B cell (primary cell): ENCODE results near the gene PIH1D1.

Experiments
- EZH2 ChIP-seq: IDR thresholded peaks from 2 replicates; pipeline ENCODE4 v1.6.1; 2012; ENCODE audit warnings: borderline replicate concordance, low read depth, mild to moderate bottlenecking, moderate library complexity, low read length; ENCODE audit not compliant: insufficient read depth, poor library complexity, severe bottlenecking
- TF ChIP-seq, protein P1 (sequence below): fragments of 200-600 bp; IDR thresholded peaks from one replicate; pipeline ENCODE4 v1.8.0; 2022; ENCODE audit warnings: antibody characterized with exemption, mild to moderate bottlenecking

DNA sequence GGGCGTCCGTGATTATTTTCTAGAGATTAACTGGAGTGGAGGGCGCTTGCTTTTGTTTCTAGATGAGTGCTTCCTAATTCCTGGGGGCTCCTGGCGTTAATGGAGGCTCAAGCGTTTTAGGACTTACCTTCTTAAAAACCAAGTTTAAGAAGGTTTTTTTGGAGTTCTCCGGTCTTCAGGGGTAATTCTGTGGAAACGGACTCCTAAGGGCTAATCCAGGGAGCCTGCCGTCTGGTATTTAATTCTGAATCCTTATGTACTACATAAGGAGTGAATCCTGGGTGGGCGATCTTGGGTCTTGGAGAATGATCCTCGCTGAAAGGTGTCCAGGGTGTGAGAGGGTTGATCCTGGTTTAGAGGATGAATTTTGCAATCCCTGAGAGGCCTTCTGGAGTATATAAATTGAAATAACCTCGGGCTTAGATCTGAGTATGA is 45.0 kb upstream of the PIH1D1 start:
- TF ChIP-seq, protein P1, sequence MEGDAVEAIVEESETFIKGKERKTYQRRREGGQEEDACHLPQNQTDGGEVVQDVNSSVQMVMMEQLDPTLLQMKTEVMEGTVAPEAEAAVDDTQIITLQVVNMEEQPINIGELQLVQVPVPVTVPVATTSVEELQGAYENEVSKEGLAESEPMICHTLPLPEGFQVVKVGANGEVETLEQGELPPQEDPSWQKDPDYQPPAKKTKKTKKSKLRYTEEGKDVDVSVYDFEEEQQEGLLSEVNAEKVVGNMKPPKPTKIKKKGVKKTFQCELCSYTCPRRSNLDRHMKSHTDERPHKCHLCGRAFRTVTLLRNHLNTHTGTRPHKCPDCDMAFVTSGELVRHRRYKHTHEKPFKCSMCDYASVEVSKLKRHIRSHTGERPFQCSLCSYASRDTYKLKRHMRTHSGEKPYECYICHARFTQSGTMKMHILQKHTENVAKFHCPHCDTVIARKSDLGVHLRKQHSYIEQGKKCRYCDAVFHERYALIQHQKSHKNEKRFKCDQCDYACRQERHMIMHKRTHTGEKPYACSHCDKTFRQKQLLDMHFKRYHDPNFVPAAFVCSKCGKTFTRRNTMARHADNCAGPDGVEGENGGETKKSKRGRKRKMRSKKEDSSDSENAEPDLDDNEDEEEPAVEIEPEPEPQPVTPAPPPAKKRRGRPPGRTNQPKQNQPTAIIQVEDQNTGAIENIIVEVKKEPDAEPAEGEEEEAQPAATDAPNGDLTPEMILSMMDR: no peak
- TF ChIP-seq EZH2: no peak
